ENCODE results near the gene LONRF3.
A peak's percentile ranks its signal among the peaks of the same experiment; 100 is the strongest.

LONRF3 gene

GRCh38 chrX:119036107-119037029 is 62.0 kb downstream of the LONRF3 start:
- no peak for DNase-seq

- DNase-seq, result no peak
Measured at GRCh38 chrX:119040432-119040831, 66.0 kb downstream of the LONRF3 start.

GRCh38 chrX:119041175-119041574 is 66.8 kb downstream of the LONRF3 start:
- no peak for DNase-seq

GRCh38 chrX:119042040-119042439 is 67.6 kb downstream of the LONRF3 start:
- DNase-seq, result no peak

GRCh38 chrX:119042996-119043395 is 68.6 kb downstream of the LONRF3 start:
- no peak for DNase-seq

GRCh38 chrX:119045884-119046283 is 71.5 kb downstream of the LONRF3 start:
- DNase-seq, result no peak

GRCh38 chrX:119055687-119056086 is 81.3 kb downstream of the LONRF3 start:
- DNase-seq, result no peak

- DNase-seq, result no peak
Measured at GRCh38 chrX:119062750-119063374, 88.4 kb downstream of the LONRF3 start.

GRCh38 chrX:119063428-119063827 is 89.0 kb downstream of the LONRF3 start:
- DNase-seq, result no peak

- DNase-seq, result peak in 3 of 5 experiments; percentile 4 to 11 (median 9)
Measured at GRCh38 chrX:119067023-119067739, 92.8 kb downstream of the LONRF3 start.

Data from T-helper 2 cell (primary cell).